ENCODE results near the gene PHKB.
"Not testable (repeated sequence)": the region's sequence is repeated elsewhere in the genome, so short reads cannot be mapped to it uniquely, and the experiment has no call there.

The PHKB gene

DNA sequence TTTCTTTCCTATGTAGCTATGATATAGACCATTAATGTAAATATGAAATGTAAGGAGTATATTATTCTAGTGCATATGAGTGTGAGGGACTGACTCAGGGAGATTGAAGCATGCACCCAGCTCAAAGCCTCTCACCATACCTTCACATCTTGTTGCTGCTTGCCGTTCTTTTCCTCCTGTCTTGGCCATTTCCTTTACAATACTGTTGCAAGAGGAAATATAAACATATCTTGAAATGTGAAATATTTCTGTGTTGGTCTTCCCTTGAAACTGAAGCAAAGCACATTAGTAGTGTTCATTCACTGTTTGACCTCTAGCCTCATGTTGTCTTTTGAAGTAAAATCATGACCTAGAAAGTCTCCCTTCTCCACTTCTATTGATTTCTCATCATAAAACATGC lies 46.6 kb downstream of the PHKB start:
- DNase-seq (ENCODE audit: low spot score) = no peak

DNA sequence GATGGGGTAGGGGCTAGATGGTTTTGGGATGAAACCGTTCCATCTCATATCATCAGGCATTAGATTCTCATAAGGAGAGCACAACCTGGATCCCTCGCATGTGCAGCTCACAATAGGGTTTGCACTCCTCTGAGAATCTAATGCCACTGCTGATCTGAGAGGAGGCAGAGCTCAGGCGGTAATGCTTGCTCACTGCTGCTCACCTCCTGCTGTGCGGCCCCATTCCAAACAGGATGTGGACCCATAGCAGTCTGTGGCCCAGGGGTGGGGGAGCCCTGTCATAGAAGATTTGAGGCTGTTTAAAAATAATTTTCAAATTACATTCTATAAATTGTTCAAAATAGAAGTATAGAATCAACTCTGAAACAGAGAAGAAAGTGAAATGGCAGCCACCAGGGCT lies 50.8 kb downstream of the PHKB start:
- no peak for DNase-seq (ENCODE audit: low spot score)

GRCh38 chr16:47519037-47519436 lies 57.9 kb downstream of the PHKB start:
- no peak for DNase-seq (ENCODE audit: low spot score)

DNA sequence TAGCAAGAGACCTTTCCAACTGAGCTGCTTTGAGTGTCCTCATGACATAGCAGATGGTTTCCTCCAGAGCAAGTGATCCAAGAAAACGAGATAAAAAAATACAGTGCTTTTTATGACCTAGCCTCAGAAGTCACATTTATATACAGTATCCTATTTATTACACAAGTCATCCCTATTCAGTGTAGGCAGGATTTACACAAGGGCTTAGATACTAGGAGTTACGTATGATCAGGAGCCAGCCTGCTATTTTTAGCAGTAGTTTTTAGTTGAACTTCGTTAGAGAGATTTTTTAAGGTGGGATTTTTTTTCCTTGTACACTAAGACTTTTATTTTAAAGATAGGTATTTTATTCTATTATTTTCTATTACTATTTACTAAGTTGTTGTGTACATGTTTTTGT lies 58.4 kb downstream of the PHKB start:
- DNase-seq (ENCODE audit: low spot score) = no peak

DNA sequence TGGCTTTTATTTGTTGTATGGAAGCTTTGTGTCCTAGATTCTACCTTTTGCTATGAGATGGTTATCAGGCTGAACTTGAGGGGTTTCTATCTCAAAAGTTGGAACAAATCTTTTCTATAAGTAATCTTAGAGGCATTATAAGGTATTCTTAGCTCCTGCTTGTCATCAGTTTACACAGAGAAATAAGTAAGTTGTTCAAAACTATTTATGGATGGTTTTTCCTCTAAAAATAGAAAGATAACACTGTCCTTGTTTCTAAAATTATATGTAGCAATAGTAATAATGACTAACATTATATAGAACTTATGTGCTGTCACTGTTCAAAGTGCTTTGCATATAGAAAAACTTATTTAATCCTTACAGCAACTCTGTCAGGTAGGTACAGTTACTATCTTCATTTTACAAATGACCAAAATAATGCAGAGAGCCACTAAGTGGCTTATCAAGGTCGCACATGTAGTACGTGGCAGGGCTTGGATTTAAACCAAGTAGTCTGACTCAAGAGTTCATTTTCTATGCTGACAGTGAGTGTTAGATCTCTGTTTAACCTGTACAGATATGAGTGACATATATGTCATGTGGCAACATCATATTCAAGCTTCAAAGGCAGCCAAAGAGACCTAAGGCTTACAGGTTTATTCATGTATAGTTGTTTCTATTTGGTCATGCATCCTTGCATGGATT lies 59.0 kb downstream of the PHKB start:
- DNase-seq (ENCODE audit: low spot score) = no peak

DNA sequence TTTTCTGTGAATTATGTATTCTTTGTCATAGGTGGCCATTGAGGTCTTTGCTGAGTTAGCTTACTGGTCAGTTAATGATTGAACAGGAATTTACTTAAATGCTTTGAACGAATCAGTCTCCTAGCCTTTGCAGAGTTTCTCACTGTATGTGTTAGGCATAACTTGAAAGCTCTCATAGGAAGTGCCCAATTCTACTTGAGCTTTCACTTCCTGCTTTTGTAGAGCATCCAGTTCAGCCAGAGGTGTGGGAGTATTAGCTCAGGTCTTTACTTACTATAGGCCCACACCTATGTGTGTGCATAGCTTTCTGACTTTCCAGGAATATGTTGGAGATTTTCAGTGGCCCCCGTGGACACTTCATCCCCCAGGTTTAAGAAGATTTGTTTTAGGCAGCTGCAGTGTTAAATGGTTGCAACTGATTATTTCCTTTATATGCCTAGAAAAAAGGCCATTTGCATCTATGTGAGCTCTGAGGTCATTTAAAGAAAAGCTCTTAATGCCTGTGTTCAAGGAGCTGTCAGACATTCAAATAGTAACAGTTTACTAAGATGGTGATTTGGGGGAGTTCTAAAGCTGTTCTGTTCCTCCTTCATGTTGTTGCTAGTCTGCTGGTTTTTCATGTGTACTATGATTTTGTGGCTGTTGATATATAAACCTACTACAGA lies 62.3 kb downstream of the PHKB start:
- DNase-seq (ENCODE audit: low spot score) = no peak

DNA sequence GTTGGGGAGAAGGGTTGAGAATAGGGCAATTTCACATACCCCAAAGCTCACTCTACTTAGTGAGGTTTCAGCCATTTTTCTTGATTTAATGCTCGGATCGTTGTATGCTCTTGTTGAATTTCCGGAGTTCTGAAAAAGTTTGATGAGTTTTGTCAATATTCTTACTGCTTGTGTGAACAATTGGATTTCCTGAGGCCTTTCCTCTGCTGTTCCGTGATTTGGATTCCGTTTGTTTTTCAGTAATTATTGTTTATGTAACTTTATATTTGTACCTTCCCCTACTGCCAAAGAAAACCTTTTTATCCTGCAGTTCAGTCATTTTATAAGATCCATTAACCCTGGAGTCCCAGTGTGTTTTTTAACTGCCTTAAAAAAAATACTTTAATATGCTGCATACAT lies 62.9 kb downstream of the PHKB start:
- DNase-seq (ENCODE audit: low spot score) = no peak

DNA sequence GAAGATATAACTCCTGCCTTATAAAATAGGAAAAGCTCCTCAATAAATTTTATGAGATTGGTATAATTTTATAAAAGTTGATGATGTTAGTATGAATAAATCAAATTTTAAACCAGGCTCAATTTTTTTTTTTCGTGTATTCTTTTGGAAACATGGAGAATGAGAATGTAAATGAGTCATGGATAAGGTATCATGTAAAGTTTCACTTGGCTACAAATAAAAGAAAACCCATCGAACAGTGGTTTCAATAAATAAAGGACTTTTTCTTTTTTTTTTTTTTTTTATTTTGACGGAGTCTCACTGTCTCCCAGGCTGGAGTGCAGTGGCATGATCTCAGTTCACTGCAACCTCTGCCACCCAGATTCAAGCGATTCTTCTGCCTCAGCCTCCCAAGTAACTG lies 67.3 kb downstream of the PHKB start:
- no peak for DNase-seq (ENCODE audit: low spot score)

GRCh38 chr16:47533744-47534292 lies 72.7 kb downstream of the PHKB start:
- no peak for DNase-seq (ENCODE audit: low spot score)

- peak; percentile 9 for DNase-seq (ENCODE audit: low spot score)
These were observed 77.3 kb downstream of the PHKB start for GRCh38 chr16:47538472-47538871.

GRCh38 chr16:47539707-47540670 lies 78.9 kb downstream of the PHKB start:
- not testable (repeated sequence) for DNase-seq (ENCODE audit: low spot score)

DNA sequence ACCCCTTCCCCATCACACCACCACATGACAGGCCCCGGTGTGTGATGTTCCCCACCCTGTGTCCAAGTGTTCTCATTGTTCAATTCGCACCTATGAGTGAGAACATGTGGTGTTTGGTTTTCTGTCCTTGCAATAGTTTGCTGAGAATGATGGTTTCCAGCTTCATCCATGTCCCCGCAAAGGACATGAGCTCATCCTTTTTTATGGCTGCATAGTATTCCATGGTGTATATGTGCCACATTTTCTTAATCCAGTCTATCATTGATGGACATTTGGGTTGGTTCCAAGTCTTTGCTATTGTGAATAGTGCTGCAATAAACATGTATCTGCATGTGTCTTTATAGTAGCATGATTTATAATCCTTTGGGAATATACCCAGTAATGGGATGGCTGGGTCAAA lies 80.0 kb downstream of the PHKB start:
- DNase-seq (ENCODE audit: low spot score) = not testable (repeated sequence)

- DNase-seq (ENCODE audit: low spot score) = not testable (repeated sequence)
These were observed 83.1 kb downstream of the PHKB start for GRCh38 chr16:47544255-47544654.

DNA sequence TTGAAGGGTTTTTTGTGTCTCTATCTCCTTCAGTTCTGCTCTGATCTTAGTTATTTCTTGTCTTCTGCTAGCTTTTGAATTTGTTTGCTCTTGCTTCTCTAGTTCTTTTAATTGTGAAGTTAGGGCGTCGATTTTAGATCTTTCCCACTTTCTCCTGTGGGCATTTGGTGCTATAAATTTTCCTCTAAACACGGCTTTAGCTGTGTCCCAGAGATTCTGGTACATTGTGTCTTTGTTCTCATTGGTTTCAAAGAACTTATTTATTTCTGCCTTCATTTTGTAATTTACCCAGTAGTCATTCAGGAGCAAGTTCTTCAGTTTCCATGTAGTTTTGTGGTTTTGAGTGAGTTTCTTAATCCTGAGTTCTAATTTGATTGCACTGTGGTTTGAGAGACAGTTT lies 90.1 kb downstream of the PHKB start:
- DNase-seq (ENCODE audit: low spot score) = not testable (repeated sequence)

GRCh38 chr16:47551767-47552166 lies 90.6 kb downstream of the PHKB start:
- DNase-seq (ENCODE audit: low spot score) = not testable (repeated sequence)

DNA sequence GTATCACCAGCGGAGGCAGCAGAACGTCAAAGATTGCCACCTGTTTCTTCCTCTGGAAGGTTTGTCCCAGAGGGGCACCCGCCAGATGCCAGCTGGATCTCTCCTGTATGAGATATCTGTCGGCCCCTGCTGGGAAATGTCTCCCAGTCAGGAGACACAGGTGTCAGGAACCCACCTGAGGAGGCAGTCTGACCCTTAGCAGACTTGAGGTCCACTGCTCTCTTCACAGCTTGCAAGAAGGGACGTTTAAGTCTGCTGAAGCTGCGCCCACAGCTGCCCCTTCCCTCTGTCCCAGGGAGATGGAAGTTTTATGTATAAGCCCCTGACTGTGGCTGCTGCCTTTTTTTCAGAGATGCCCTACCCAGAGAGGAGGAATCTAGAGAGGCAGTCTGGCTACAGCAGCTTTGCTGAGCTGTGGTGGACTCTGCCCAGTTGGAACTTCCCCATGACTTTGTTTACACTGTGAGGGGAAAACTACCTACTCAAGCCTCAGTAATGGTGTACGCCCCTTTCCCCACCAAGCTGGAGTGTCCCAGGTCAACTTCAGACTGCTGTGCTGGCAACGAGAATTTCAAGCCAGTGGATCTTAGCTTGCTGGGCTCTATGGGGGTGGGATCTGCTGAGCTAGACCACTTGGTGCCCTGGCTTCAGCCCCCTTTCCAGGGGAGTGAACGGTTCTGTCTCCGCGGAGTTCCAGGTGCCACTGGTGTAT lies 92.9 kb downstream of the PHKB start:
- no peak for DNase-seq (ENCODE audit: low spot score)

DNA sequence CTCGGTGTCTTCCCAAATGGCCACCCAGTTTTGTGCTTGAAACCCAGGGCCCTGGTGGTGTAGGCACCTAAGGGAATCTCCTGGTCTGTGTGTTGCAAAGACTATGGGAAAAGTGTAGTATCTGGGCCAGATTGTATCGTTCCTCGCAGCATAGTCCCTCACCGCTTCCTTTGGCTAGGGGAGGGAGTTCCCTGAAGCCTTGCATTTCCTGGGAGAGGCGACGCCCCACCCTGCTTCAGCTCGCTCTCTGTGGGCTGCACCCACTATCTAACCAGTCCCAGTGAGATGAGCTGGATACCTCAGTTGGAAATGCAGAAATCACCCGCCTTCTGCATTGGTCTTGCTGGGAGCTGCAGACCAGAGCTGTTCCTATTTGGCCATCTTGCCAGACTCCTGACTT lies 93.5 kb downstream of the PHKB start:
- DNase-seq (ENCODE audit: low spot score) = not testable (repeated sequence)

DNA sequence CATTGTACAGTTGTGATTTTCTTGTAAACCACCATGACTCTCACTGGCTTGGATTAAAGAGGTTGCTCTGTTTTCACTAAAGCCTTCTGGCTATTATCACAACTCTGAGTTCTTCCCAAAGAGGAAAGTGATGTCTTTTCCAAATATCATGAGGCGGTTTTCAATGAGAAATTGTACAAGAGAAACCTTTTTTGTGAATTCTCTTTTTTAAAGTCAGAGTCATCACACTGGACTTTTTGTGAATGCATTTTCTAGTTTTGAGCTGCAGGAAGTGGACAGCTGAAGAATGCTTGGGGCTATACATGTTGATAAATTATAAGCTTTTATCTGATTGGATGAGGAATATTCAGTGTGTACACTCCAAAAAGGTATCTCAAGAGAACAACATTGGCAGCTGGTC lies 100.2 kb downstream of the PHKB start:
- DNase-seq (ENCODE audit: low spot score) = no peak

DNA sequence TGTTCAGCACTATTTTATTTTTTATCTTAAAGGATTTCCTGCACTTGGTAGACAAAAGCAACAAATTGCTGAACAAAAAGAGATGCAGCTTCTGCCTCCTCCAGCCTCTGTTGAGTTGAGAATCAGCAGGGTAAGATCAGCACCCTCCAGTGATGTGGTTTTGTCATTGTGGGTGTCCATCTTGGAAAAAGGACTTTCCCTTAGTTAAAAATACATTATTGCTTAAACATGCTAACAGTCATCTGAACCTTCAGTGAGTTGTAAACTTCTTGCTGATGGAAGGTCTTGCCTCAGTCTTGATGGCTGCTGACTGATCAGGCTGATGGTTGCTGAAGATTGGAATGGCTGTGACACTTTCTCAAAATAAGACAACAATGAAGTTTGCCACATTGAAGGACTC lies 101.2 kb downstream of the PHKB start:
- no peak for DNase-seq (ENCODE audit: low spot score)

DNA sequence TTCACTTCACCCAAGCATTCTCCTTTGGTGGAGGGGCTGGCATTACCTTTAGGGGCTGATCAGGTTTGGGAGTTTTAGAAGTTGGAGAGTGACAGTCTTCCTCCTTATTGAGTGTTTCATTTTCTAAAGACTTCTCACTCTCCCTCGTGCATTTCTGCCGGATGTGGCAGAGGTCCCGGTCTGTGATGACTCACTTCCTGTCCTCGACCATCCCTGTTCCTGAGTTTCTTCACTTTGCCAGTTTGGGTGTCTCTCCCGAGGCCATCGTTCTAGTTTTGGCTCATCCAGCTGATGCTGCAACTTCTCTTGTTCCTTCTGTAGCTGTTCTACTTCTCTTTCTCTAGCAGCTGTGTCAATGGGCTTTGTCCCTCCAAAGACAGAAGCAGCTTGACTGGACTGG lies 104.3 kb downstream of the PHKB start:
- DNase-seq (ENCODE audit: low spot score) = no peak

DNA sequence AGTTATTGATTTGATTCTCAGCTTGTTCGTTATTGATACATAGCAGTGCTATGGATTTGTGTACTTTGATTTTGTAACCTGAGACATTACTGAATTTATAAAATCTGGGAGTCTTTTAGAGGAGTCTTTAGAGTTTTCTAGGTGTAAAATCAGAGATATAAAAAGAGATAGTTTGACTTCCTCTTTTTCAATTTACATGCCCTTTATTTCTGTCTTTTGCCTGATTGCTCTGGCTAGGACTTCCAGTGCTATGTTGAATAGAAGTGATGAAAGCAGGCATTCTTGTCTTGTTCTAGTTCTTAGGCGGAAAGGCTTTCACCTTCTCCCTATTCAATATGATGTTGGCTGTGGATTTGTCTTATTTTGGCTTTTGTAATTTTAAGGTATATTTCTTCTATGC lies 106.2 kb downstream of the PHKB start:
- no peak for DNase-seq (ENCODE audit: low spot score)

DNA sequence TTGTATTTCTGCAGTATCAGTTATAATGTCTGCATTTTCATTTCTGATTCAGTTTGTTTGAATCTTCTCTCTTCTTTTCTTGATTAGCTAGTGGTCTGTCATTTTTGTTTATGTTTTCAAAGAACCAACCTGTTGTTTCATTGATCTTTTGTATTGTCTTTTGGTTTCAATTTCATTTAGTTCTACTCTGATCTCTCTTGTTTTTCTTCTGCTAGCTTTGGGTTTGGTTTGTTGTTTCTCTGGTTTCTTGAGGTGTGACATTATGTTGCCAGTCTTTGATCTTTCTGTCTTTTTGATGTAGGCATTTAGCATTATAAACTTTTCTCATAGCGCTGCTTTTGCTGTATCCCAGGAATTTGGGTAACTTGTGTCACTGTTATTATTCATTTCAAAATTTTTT lies 107.2 kb downstream of the PHKB start:
- DNase-seq (ENCODE audit: low spot score) = no peak

All from HuH-7.5 (cell line).